ENCODE results near the gene ANKRD24.
"Not testable (repeated sequence)": the region's sequence is repeated elsewhere in the genome, so short reads cannot be mapped to it uniquely, and the experiment has no call there.

ANKRD24 gene

DNA sequence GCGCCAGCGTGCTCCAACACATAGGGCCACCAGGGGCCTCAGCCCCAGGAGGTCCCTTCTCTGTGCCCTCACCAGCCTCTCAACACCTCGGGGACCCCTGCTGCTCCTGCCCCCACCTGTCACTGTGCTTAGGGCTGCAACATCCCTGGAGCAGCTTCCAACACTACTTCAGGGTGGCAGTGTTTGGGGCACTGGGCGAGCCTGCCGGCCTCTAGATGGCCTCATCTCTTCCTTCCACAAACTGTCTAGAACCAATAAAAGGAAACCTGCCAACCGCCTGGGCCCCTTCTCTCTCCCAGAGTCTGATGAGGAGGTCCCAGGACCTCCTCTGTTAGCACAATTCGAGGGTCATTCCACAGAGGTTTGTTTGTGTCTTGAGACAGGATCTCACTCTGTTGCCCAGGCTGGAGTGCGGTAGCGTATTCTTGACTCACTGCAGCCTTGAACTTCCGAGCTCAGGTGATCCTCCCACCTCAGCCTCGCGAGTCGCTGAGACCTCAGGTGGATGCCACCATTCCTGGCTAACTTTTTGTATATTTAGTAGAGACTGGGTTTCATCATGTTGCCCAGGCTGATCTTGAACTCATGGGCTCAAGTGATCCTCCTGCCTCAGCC lies 86.4 kb downstream of the ANKRD24 start:
- Histone ChIP-seq H3K79me2 (ENCODE audit: control insufficient read depth, insufficient read depth, low read length, poor library complexity) (no peaks in the 10 kb centered on the region), H3K27ac (ENCODE audit: low read depth, low read length) (no peak overlapping the region), H3K4me3 (ENCODE audit: low read depth, low read length) (no peak overlapping the region), H3K9ac (ENCODE audit: low read length) (no peak overlapping the region), H2BK120ac (ENCODE audit: insufficient read depth, low read length, poor library complexity) (no peak overlapping the region), H2BK12ac (ENCODE audit: low read length) (no peak overlapping the region), H2AK5ac (ENCODE audit: low read length) (no peak overlapping the region), H4K12ac (ENCODE audit: low read depth, low read length) (no peak overlapping the region), H3K27me3 (ENCODE audit: insufficient read depth, low read length) (no peaks in the 10 kb centered on the region), H2AFZ (ENCODE audit: insufficient read depth, low read length, poor library complexity) (no peak overlapping the region), H3K79me1 (ENCODE audit: low read length) (no peaks in the 10 kb centered on the region), H3K4me1 (ENCODE audit: control insufficient read depth in 1 of 2, insufficient read depth in 2 of 2, low read length in 2 of 2) (no peaks in the 10 kb centered on the region), H4K8ac (ENCODE audit: low read depth, low read length) (no peak overlapping the region), H3K14ac (ENCODE audit: low read length) (no peak overlapping the region), H3K9me3 (ENCODE audit: insufficient read depth, low read depth, low read length) (peaks cover 1% of the 10 kb centered on the region), H3K4me2 (ENCODE audit: low read length) (no peak overlapping the region), H3K36me3 (ENCODE audit: control insufficient read depth in 1 of 2, insufficient read depth in 2 of 2, low read length in 2 of 2) (peaks cover 11 to 17% of the 10 kb centered on the region in 2 experiments), H4K91ac (ENCODE audit: low read depth, low read length) (no peak overlapping the region), H3K23ac (ENCODE audit: low read length) (no peak overlapping the region), H3K18ac (ENCODE audit: low read length) (no peak overlapping the region), H2BK5ac (ENCODE audit: low read depth, low read length, poor library complexity) (no peak overlapping the region), H3K4ac (ENCODE audit: low read depth, low read length) (no peak overlapping the region)
- DNase-seq, result no peak
- no CpG with 5 or more reads among the region's 13 CpGs for WGBS (ENCODE audit: extremely low coverage, insufficient coverage, insufficient read length)

DNA sequence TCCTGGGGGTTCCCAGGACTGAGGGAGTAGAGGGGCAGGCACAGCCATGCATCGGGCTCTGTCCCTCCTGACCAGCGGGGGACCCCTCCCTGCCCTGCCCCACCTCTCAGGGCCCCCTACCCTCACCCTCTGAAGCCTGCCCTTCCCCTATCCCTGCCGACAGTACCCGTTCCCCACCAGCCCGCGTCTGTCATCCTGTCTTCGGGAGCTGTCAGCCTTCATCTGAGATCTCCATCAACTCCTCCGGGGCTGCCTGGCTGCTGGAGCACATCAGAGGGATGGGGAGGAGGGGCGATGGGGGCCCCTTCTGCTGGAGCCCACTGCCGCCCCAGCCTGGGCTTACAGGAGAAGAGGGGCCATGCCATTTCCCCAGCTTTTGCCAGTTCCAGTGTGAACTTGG lies 90.4 kb downstream of the ANKRD24 start:
- Histone ChIP-seq H3K79me2 (ENCODE audit: control insufficient read depth, insufficient read depth, low read length, poor library complexity) (no peaks in the 10 kb centered on the region), H3K14ac (ENCODE audit: low read length) (no peak overlapping the region)
- no CpG with 5 or more reads among the region's 10 CpGs for WGBS (ENCODE audit: extremely low coverage, insufficient coverage, insufficient read length)

DNA sequence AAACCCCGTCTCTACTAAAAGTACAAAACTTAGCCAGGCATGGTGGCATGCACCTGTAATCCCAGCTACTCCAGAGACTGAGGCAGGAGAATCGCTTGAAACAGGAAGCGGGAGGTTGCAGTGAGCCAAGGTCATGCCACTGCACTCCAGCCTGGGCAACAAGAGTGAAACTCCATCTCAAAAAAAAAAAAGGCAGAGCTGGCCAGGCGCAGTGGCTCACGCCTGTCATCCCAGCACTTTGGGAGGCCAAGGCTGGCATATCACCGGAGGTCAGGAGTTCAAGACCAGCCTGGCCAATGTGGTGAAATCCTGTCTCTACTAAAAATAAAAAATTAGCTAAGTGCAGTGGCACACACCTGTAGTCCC lies 91.8 kb downstream of the ANKRD24 start:
- not testable (repeated sequence) for H3K4me1 ChIP-seq (ENCODE audit: control insufficient read depth in 1 of 2, insufficient read depth in 2 of 2, low read length in 2 of 2); H2BK120ac ChIP-seq (ENCODE audit: insufficient read depth, low read length, poor library complexity); H2BK12ac ChIP-seq (ENCODE audit: low read length); H3K36me3 ChIP-seq (ENCODE audit: control insufficient read depth in 1 of 2, insufficient read depth in 2 of 2, low read length in 2 of 2); H2BK5ac ChIP-seq (ENCODE audit: low read depth, low read length, poor library complexity); H3K4ac ChIP-seq (ENCODE audit: low read depth, low read length); H3K79me2 ChIP-seq (ENCODE audit: control insufficient read depth, insufficient read depth, low read length, poor library complexity); H3K79me1 ChIP-seq (ENCODE audit: low read length); H3K27me3 ChIP-seq (ENCODE audit: insufficient read depth, low read length); H3K27ac ChIP-seq (ENCODE audit: low read depth, low read length); H3K23ac ChIP-seq (ENCODE audit: low read length); H3K4me2 ChIP-seq (ENCODE audit: low read length); H3K14ac ChIP-seq (ENCODE audit: low read length); H4K8ac ChIP-seq (ENCODE audit: low read depth, low read length); H4K91ac ChIP-seq (ENCODE audit: low read depth, low read length); H2AK5ac ChIP-seq (ENCODE audit: low read length); H3K9ac ChIP-seq (ENCODE audit: low read length); H3K9me3 ChIP-seq (ENCODE audit: insufficient read depth, low read depth, low read length); H4K12ac ChIP-seq (ENCODE audit: low read depth, low read length); H3K4me3 ChIP-seq (ENCODE audit: low read depth, low read length); DNase-seq; H2AFZ ChIP-seq (ENCODE audit: insufficient read depth, low read length, poor library complexity); H3K18ac ChIP-seq (ENCODE audit: low read length)
- WGBS (ENCODE audit: extremely low coverage, insufficient coverage, insufficient read length), result no CpG with 5 or more reads among the region's 6 CpGs

More for the DNA sequence above, 90.4 kb downstream of the ANKRD24 start:
- H2BK12ac ChIP-seq (ENCODE audit: low read length), result no peak overlapping the region
- no peak overlapping the region for H2AFZ ChIP-seq (ENCODE audit: insufficient read depth, low read length, poor library complexity)
- no peak overlapping the region for H4K8ac ChIP-seq (ENCODE audit: low read depth, low read length)
- peaks cover 2% of the 10 kb centered on the region for H3K79me1 ChIP-seq (ENCODE audit: low read length)
- H3K27me3 ChIP-seq (ENCODE audit: insufficient read depth, low read length), result no peaks in the 10 kb centered on the region
- no peak overlapping the region for H3K4me3 ChIP-seq (ENCODE audit: low read depth, low read length)
- H3K4me2 ChIP-seq (ENCODE audit: low read length), result no peak overlapping the region
- H3K23ac ChIP-seq (ENCODE audit: low read length), result no peak overlapping the region
- no peak overlapping the region for H3K9ac ChIP-seq (ENCODE audit: low read length)
- DNase-seq, result no peak
- no peak overlapping the region for H2BK5ac ChIP-seq (ENCODE audit: low read depth, low read length, poor library complexity)
- no peak overlapping the region for H4K91ac ChIP-seq (ENCODE audit: low read depth, low read length)
- no peak overlapping the region for H3K18ac ChIP-seq (ENCODE audit: low read length)
- peaks cover 3 to 6% of the 10 kb centered on the region in 2 experiments for H3K4me1 ChIP-seq (ENCODE audit: control insufficient read depth in 1 of 2, insufficient read depth in 2 of 2, low read length in 2 of 2)
- no peak overlapping the region for H4K12ac ChIP-seq (ENCODE audit: low read depth, low read length)
- H2BK120ac ChIP-seq (ENCODE audit: insufficient read depth, low read length, poor library complexity), result no peak overlapping the region
- H3K9me3 ChIP-seq (ENCODE audit: insufficient read depth, low read depth, low read length), result peaks cover 1% of the 10 kb centered on the region
- H3K27ac ChIP-seq (ENCODE audit: low read depth, low read length), result no peak overlapping the region
- H2AK5ac ChIP-seq (ENCODE audit: low read length), result no peak overlapping the region
- no peak overlapping the region for H3K4ac ChIP-seq (ENCODE audit: low read depth, low read length)
- peaks cover 6 to 13% of the 10 kb centered on the region in 2 experiments for H3K36me3 ChIP-seq (ENCODE audit: control insufficient read depth in 1 of 2, insufficient read depth in 2 of 2, low read length in 2 of 2)
